Loucy (cell line): Measurements from ENCODE around the gene STXBP5.

Source experiments
- H2AFZ ChIP-seq: fragments of 200-600 bp; sonication (generic); 2 replicates; pipeline ENCODE4 v1.6.0; 2016; ENCODE audit warnings: antibody characterized with exemption, mild to moderate bottlenecking, low read length, moderate library complexity
- H3F3A ChIP-seq: fragments of 200-600 bp; 2 replicates; pipeline ENCODE4 v1.6.0; 2016; ENCODE audit warnings: antibody characterized with exemption, low read depth, mild to moderate bottlenecking
- H3K27me3 ChIP-seq: fragments of 200-600 bp; sonication (generic); 2 replicates; pipeline ENCODE4 v1.6.1; 2014; ENCODE audit warnings: low read length, mild to moderate bottlenecking; ENCODE audit not compliant: insufficient read depth, poor library complexity, severe bottlenecking
- H3K36me3 ChIP-seq: fragments of 200-600 bp; sonication (generic); 2 replicates; pipeline ENCODE4 v1.6.1; 2016; ENCODE audit warnings: low read length; ENCODE audit not compliant: insufficient read depth
- H3K4me1 ChIP-seq: fragments of 200-600 bp; sonication (generic); 2 replicates; pipeline ENCODE4 v1.5.1; 2014; ENCODE audit warnings: low read length, mild to moderate bottlenecking; ENCODE audit not compliant: insufficient read depth, poor library complexity, severe bottlenecking
- H3K4me2 ChIP-seq: fragments of 200-600 bp; sonication (generic); 2 replicates; pipeline ENCODE4 v1.6.0; 2014; ENCODE audit warnings: antibody characterized with exemption, low read length, low read depth, mild to moderate bottlenecking; ENCODE audit not compliant: poor library complexity, severe bottlenecking
- H3K4me3 ChIP-seq: fragments of 200-600 bp; sonication (generic); 2 replicates; pipeline ENCODE4 v1.5.1; 2014; ENCODE audit warnings: low read length, mild to moderate bottlenecking, mixed read lengths; ENCODE audit not compliant: poor library complexity, severe bottlenecking
- H3K79me2 ChIP-seq: fragments of 200-600 bp; sonication (generic); 2 replicates; pipeline ENCODE4 v1.6.1; 2014; ENCODE audit warnings: low read length; ENCODE audit not compliant: insufficient read depth
- H3K9ac ChIP-seq: fragments of 200-600 bp; sonication (generic); 2 replicates; pipeline ENCODE4 v1.6.0; 2014; ENCODE audit warnings: mild to moderate bottlenecking, low read depth, low read length, moderate library complexity; ENCODE audit not compliant: poor library complexity, severe bottlenecking
- H3K9me2 ChIP-seq: fragments of 200-600 bp; sonication (generic); replicated peaks from 2 replicates; pipeline ENCODE4 v1.6.1; 2016; ENCODE audit warnings: low read depth, low read length, mixed read lengths
- H3K9me3 ChIP-seq: fragments of 200-600 bp; sonication (generic); 2 replicates; pipeline ENCODE4 v1.6.1; 2014; ENCODE audit warnings: mild to moderate bottlenecking, antibody characterized with exemption, low read length, low read depth; ENCODE audit not compliant: insufficient read depth
- H4K20me1 ChIP-seq: fragments of 200-600 bp; sonication (generic); 2 replicates; pipeline ENCODE4 v1.6.0; 2014; ENCODE audit warnings: antibody characterized with exemption, low read length, mild to moderate bottlenecking; ENCODE audit not compliant: insufficient read depth, poor library complexity, severe bottlenecking
- CTCF ChIP-seq: fragments of 200-600 bp; sonication (generic); conservative IDR thresholded peaks from 2 replicates; pipeline ENCODE4 v1.5.1; 2014; ENCODE audit warnings: mild to moderate bottlenecking, antibody characterized with exemption, low read length
- EZH2phosphoT487 ChIP-seq: fragments of 200-600 bp; IDR thresholded peaks from 2 replicates; pipeline ENCODE4 v1.6.1; 2018; ENCODE audit warnings: antibody characterized with exemption, mild to moderate bottlenecking, moderate library complexity, borderline replicate concordance

Gene STXBP5

GRCh38 chr6:147278891-147279290 lies 74.7 kb downstream of the STXBP5 start:
- no peak for TF ChIP-seq CTCF
- no peak for TF ChIP-seq EZH2phosphoT487
- Histone ChIP-seq H3K4me1 (no peaks in the 10 kb centered on the region), H3F3A (no peaks in the 10 kb centered on the region), H3K27me3 (no peaks in the 10 kb centered on the region), H3K36me3 (peaks cover 25% of the 10 kb centered on the region), H3K9ac (no peak overlapping the region), H3K9me2 (no peaks in the 10 kb centered on the region), H3K4me3 (no peak overlapping the region), H3K79me2 (no peaks in the 10 kb centered on the region), H3K9me3 (no peaks in the 10 kb centered on the region; the same call in 1 of the 2 replicates), H3K4me2 (no peak overlapping the region), H2AFZ (no peak overlapping the region), H4K20me1 (no peaks in the 10 kb centered on the region)

GRCh38 chr6:147279427-147279826 lies 75.2 kb downstream of the STXBP5 start:
- H3K36me3 ChIP-seq: peaks cover 25% of the 10 kb centered on the region
- TF ChIP-seq EZH2phosphoT487 (no peak), CTCF (no peak)
- no peak overlapping the region for H2AFZ ChIP-seq
- H3K9me3 ChIP-seq: no peaks in the 10 kb centered on the region; the same call in 1 of the 2 replicates
- H3K27me3 ChIP-seq: no peaks in the 10 kb centered on the region
- H3K4me2 ChIP-seq: no peak overlapping the region
- no peaks in the 10 kb centered on the region for H3K4me1 ChIP-seq
- H3K4me3 ChIP-seq: no peak overlapping the region
- H3K9ac ChIP-seq: no peak overlapping the region
- H3F3A ChIP-seq: no peaks in the 10 kb centered on the region
- no peaks in the 10 kb centered on the region for H3K9me2 ChIP-seq
- no peaks in the 10 kb centered on the region for H4K20me1 ChIP-seq
- no peaks in the 10 kb centered on the region for H3K79me2 ChIP-seq

- H3K79me2 ChIP-seq: no peaks in the 10 kb centered on the region
- no peaks in the 10 kb centered on the region for H3F3A ChIP-seq
Measured at GRCh38 chr6:147281895-147282565, 77.8 kb downstream of the STXBP5 start.

More at GRCh38 chr6:147281895-147282565, 77.8 kb downstream of the STXBP5 start:
- Histone ChIP-seq H3K27me3 (no peaks in the 10 kb centered on the region), H3K4me2 (no peak overlapping the region), H3K9me3 (no peaks in the 10 kb centered on the region; the same call in 1 of the 2 replicates), H3K36me3 (peaks cover 25% of the 10 kb centered on the region), H2AFZ (no peak overlapping the region), H3K9me2 (no peaks in the 10 kb centered on the region), H3K4me3 (no peak overlapping the region), H4K20me1 (no peaks in the 10 kb centered on the region), H3K9ac (no peak overlapping the region), H3K4me1 (no peaks in the 10 kb centered on the region)
- TF ChIP-seq CTCF: no peak
- no peak for TF ChIP-seq EZH2phosphoT487
